ENCODE measurements around the gene S100A3. TPM values are rescaled to one million over a fixed set of nuclear protein-coding genes. Genes with fewer than 3 reads are reported as not detected.

Gene S100A3
- total RNA-seq, 4 donors from 2014 or later = 1.7 to 3.2 (median 2.7) TPM; not detected in 1

- TF ChIP-seq CTCF (IDR thresholded peaks at IDR 0.05) = no peak
- ATAC-seq (ENCODE audit: low FRiP score) (no peak), DNase-seq (ENCODE audit: low spot score) (no peak)
These were observed 36.0 kb downstream of the S100A3 start for GRCh38 chr1:153513023-153513422.

GRCh38 chr1:153510984-153511410 lies 38.1 kb downstream of the S100A3 start:
- TF ChIP-seq CTCF (IDR thresholded peaks at IDR 0.05) = peak in 2 of 3 donors; percentile 62 to 67
- peak; percentile 68 for ATAC-seq (ENCODE audit: low FRiP score)
- peak; percentile 75 for DNase-seq (ENCODE audit: low spot score)

- DNase-seq (ENCODE audit: low spot score) = peak; percentile 32
These were observed 39.2 kb downstream of the S100A3 start for GRCh38 chr1:153509729-153510354.

GRCh38 chr1:153509036-153509435 lies 40.0 kb downstream of the S100A3 start:
- no peak for TF ChIP-seq CTCF (IDR thresholded peaks at IDR 0.05)
- ATAC-seq (ENCODE audit: low FRiP score) (no peak), DNase-seq (ENCODE audit: low spot score) (no peak)

More at GRCh38 chr1:153509729-153510354, 39.2 kb downstream of the S100A3 start:
- TF ChIP-seq CTCF (IDR thresholded peaks at IDR 0.05) = no peak
- no peak for ATAC-seq (ENCODE audit: low FRiP score)

- ATAC-seq (ENCODE audit: low FRiP score) (no peak), DNase-seq (ENCODE audit: low spot score) (no peak)
- TF ChIP-seq CTCF (IDR thresholded peaks at IDR 0.05) = no peak
These were observed 41.0 kb downstream of the S100A3 start for GRCh38 chr1:153507926-153508583.

GRCh38 chr1:153506831-153507413 lies 42.1 kb downstream of the S100A3 start:
- DNase-seq (ENCODE audit: low spot score) (peak; percentile 42), ATAC-seq (ENCODE audit: low FRiP score) (peak; percentile 84)
- TF ChIP-seq CTCF (IDR thresholded peaks at IDR 0.05) = no peak

Measured in omental fat pad (tissue), 4 donors.